ENCODE measurements around the gene DUSP5. TPM values are rescaled to one million over a fixed set of nuclear protein-coding genes. Genes with fewer than 3 reads are reported as not detected.

DUSP5 gene
- total RNA-seq, 6 experiments from 2014 or later = 31.9 to 58.2 (median 35.0) TPM

GRCh38 chr10:110535958-110536891 is 38.5 kb downstream of the DUSP5 start:
- H3K27me3 Mint-ChIP-seq (ENCODE audit: insufficient read depth) = peaks cover 2% of the 10 kb centered on the region
- H3K4me3 Mint-ChIP-seq = peak overlapping the region; percentile 80
- TF ChIP-seq CTCF (IDR thresholded peaks at IDR 0.05) = peak; percentile 67
- H3K36me3 Mint-ChIP-seq (ENCODE audit: low read depth) = no peaks in the 10 kb centered on the region
- H3K9me3 Mint-ChIP-seq = no peaks in the 10 kb centered on the region
- peak; percentile 73 for DNase-seq
- H3K27ac Mint-ChIP-seq = peak overlapping the region; percentile 86
- peaks cover 34% of the 10 kb centered on the region for H3K4me1 Mint-ChIP-seq (ENCODE audit: low read depth)

DNA sequence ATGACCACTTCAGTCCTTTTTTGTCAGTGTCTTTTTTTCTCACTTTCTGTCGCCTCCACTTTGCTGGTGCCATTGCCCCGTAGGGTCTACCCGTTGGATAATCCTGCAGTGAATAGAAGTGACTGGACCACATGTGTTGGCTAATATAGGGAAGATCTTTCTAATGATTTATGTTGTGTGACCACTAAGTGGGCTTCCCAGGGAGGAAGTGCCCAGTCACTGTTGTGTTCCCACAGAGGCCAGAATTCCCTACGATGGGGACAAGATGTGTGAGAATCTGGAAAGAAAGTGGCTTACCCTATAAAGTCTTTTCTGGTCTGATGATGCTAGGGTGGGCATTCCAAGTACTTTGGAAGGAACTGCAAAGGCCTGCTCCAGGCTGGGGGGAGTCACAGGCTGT is 41.4 kb downstream of the DUSP5 start:
- Mint-ChIP-seq H3K4me1 (ENCODE audit: low read depth) (peaks cover 27% of the 10 kb centered on the region), H3K27me3 (ENCODE audit: insufficient read depth) (peaks cover 2% of the 10 kb centered on the region), H3K36me3 (ENCODE audit: low read depth) (no peaks in the 10 kb centered on the region), H3K27ac (no peak overlapping the region), H3K9me3 (no peaks in the 10 kb centered on the region), H3K4me3 (no peak overlapping the region)
- no peak for TF ChIP-seq CTCF (IDR thresholded peaks at IDR 0.05)
- no peak for DNase-seq

GRCh38 chr10:110540031-110540430 is 42.3 kb downstream of the DUSP5 start:
- TF ChIP-seq CTCF (IDR thresholded peaks at IDR 0.05) = no peak
- DNase-seq = no peak

DNA sequence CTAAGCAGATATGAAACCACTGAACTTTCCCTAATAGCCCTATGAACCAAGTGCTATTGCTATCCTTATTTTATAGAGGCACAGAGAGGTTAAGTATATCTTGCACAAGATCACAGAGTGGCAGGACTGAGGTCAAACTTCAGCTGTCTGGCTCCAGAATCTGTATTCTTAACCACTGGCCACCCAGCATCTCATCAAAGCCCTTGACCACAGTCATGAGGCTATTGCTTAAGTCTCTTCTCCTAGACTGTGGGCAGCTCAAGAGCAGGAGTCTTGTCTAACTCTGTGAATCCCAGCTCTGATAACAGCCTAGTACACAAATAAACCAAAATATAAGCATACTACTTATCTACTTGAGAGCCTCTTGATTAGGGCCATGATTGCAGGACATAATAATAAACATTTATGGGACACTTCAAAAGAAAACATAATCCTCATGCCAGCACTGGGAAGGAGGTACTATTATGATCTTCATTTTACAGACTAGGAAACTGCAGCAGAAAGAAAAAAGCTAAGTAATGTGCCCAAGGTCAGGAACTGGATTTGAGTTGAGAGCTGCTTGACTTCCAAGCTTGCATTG is 47.3 kb downstream of the DUSP5 start:
- TF ChIP-seq CTCF (IDR thresholded peaks at IDR 0.05) = no peak

More at GRCh38 chr10:110540031-110540430, 42.3 kb downstream of the DUSP5 start:
- no peak overlapping the region for H3K4me3 Mint-ChIP-seq
- peaks cover 20% of the 10 kb centered on the region for H3K4me1 Mint-ChIP-seq (ENCODE audit: low read depth)
- no peaks in the 10 kb centered on the region for H3K36me3 Mint-ChIP-seq (ENCODE audit: low read depth)
- no peak overlapping the region for H3K27ac Mint-ChIP-seq
- H3K9me3 Mint-ChIP-seq = no peaks in the 10 kb centered on the region
- peaks cover 2% of the 10 kb centered on the region for H3K27me3 Mint-ChIP-seq (ENCODE audit: insufficient read depth)

DNA sequence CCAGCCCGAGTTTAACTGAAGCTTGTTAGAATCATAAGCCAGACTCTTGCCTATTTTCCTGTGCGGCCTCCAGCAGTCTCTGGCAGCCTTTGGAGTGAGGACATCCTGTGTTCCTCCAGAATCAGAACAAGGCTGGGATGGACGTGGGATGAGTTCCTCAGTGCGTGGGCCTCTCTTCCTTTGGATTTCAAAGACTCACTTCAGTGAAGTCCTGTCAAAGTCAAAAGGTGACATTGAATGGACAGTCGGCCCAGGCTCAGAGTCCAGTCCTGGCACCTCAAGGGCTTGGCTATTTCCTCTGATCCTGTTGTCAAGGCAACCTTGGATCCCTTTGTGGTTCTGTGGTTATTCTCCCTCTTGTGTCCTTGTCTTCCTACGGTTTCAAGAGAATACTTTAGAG is 48.4 kb downstream of the DUSP5 start:
- H3K4me1 Mint-ChIP-seq (ENCODE audit: low read depth) = peaks cover 14% of the 10 kb centered on the region
- H3K27me3 Mint-ChIP-seq (ENCODE audit: insufficient read depth) = no peaks in the 10 kb centered on the region
- H3K36me3 Mint-ChIP-seq (ENCODE audit: low read depth) = no peaks in the 10 kb centered on the region
- no peaks in the 10 kb centered on the region for H3K9me3 Mint-ChIP-seq
- no peak overlapping the region for H3K27ac Mint-ChIP-seq
- no peak overlapping the region for H3K4me3 Mint-ChIP-seq
- TF ChIP-seq CTCF (IDR thresholded peaks at IDR 0.05) = no peak
- no peak for DNase-seq

More for the DNA sequence above, 47.3 kb downstream of the DUSP5 start:
- no peak overlapping the region for H3K27ac Mint-ChIP-seq
- no peak overlapping the region for H3K4me3 Mint-ChIP-seq
- peaks cover 13% of the 10 kb centered on the region for H3K4me1 Mint-ChIP-seq (ENCODE audit: low read depth)
- H3K27me3 Mint-ChIP-seq (ENCODE audit: insufficient read depth) = peaks cover 2% of the 10 kb centered on the region; the same call in 1 of the 2 replicates
- no peaks in the 10 kb centered on the region for H3K9me3 Mint-ChIP-seq
- no peaks in the 10 kb centered on the region for H3K36me3 Mint-ChIP-seq (ENCODE audit: low read depth)
- no peak for DNase-seq
